AG08395 (cell line): ENCODE measurements around the gene RNF167.

Experiments
- DNase-seq: peaks from one replicate; pipeline ENCODE4 v3.0.0; 2012; ENCODE audit warnings: mixed read lengths, low spot score

RNF167 gene

GRCh38 chr17:4939796-4940554 is at the start of gene RNF167, which contains the start of gene SLC25A11:
Gene RNF167 (plus strand): TSS chr17:4940268. CDS start chr17:4940910, 642 bp downstream.
Gene SLC25A11 (minus strand): TSS chr17:4940046. CDS start chr17:4939910, 136 bp downstream.
- DNase-seq: peak; percentile 99

- no peak for DNase-seq
These were observed 48.4 kb upstream of the RNF167 start for GRCh38 chr17:4891411-4892410.

- no peak for DNase-seq
These were observed 47.4 kb upstream of the RNF167 start for GRCh38 chr17:4892499-4893221.

GRCh38 chr17:4893272-4893671 is 46.8 kb upstream of the RNF167 start:
- no peak for DNase-seq

- DNase-seq: no peak
These were observed 46.1 kb upstream of the RNF167 start for GRCh38 chr17:4893721-4894560.

- DNase-seq: no peak
These were observed 44.9 kb upstream of the RNF167 start for GRCh38 chr17:4895121-4895520.

- DNase-seq: no peak
These were observed 44.3 kb upstream of the RNF167 start for GRCh38 chr17:4895657-4896331.

GRCh38 chr17:4896332-4897197 is 43.5 kb upstream of the RNF167 start:
- no peak for DNase-seq

GRCh38 chr17:4897198-4897687 is 42.8 kb upstream of the RNF167 start:
- DNase-seq: no peak

- DNase-seq: no peak
These were observed 42.3 kb upstream of the RNF167 start for GRCh38 chr17:4897785-4898184.

- DNase-seq: no peak
These were observed 41.7 kb upstream of the RNF167 start for GRCh38 chr17:4898351-4898750.

GRCh38 chr17:4898927-4899326 is 41.1 kb upstream of the RNF167 start:
- DNase-seq: no peak

- peak; percentile 73 for DNase-seq
These were observed 40.5 kb upstream of the RNF167 start, which contains the start of gene C17orf107 for GRCh38 chr17:4899341-4900230. Gene C17orf107 (plus strand): TSS chr17:4899536. CDS start chr17:4899763, 227 bp downstream.

GRCh38 chr17:4900231-4901107 is 39.6 kb upstream of the RNF167 start:
- DNase-seq: no peak

GRCh38 chr17:4901108-4901647 is 38.9 kb upstream of the RNF167 start:
- no peak for DNase-seq

- DNase-seq: no peak
These were observed 38.3 kb upstream of the RNF167 start for GRCh38 chr17:4901648-4902344.
